Measurements from ENCODE around the gene FTO. TPM values are rescaled to one million over a fixed set of nuclear protein-coding genes. Genes with fewer than 3 reads are reported as not detected.

The FTO gene
- total and polyA plus RNA-seq, 12 donors = 17.8 to 310 (median 156) TPM

DNA sequence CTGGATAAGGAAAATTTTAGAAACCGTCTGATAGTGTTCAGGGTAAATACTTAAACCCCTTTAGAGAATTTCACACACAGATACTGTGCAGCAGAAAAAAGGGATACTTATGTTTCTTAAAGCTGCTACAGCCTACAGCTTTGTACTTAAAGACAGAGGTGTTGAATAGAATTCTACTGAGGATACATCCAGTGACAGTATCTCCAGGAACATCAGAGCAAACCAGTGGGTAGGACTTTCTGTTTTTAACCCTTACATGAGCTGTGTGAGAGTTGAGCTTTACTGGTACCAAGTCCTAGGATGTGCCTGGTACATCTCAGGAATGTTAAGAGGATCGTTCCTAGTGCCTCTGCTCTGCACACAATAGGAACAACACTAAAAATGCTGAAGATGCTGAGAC, 191.5 kb downstream of the FTO start:
- Histone ChIP-seq H3K4me3 (no peak overlapping the region), H3K9me3 (replicated peaks in 1 of 3) (no peaks in the 10 kb centered on the region), H3K36me3 (replicated peaks in 1 of 2) (no peaks in the 10 kb centered on the region), H3K27ac (no peak overlapping the region), H3K4me1 (replicated peaks in 1 of 2) (peaks cover 8 to 25% of the 10 kb centered on the region in 2 donors), H3K27me3 (no peaks in the 10 kb centered on the region)
- DNase-seq = no peak
- 89 to 96% (median 91%) methylated on average over 2 of the region's 2 CpGs for WGBS, 4 donors
- no peak for TF ChIP-seq POLR2A (IDR thresholded peaks at IDR 0.05)
- intact Hi-C loops (cut with DNase I) = no loop called here

DNA sequence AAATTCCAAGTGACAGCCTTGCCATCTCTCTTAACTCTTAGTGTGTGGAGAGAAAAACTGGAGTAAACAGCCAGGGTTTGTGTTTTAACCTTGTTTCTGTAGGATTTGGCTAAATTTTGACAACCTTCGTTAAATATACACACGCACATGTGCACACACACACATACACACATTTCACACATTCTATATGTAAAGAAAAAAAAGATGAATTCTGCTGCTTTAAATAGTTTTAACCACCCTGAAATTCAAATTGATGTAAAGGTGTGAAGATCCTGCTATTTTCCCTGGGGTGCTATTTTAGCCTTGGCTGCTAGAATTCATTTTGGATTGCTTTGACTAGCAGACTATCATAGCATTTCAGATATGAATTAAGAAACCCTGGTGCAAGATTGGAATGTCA, 191.9 kb downstream of the FTO start:
- no peak for TF ChIP-seq POLR2A (IDR thresholded peaks at IDR 0.05)
- TF ChIP-seq, protein P1, sequence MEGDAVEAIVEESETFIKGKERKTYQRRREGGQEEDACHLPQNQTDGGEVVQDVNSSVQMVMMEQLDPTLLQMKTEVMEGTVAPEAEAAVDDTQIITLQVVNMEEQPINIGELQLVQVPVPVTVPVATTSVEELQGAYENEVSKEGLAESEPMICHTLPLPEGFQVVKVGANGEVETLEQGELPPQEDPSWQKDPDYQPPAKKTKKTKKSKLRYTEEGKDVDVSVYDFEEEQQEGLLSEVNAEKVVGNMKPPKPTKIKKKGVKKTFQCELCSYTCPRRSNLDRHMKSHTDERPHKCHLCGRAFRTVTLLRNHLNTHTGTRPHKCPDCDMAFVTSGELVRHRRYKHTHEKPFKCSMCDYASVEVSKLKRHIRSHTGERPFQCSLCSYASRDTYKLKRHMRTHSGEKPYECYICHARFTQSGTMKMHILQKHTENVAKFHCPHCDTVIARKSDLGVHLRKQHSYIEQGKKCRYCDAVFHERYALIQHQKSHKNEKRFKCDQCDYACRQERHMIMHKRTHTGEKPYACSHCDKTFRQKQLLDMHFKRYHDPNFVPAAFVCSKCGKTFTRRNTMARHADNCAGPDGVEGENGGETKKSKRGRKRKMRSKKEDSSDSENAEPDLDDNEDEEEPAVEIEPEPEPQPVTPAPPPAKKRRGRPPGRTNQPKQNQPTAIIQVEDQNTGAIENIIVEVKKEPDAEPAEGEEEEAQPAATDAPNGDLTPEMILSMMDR (IDR thresholded peaks at IDR 0.05) = no peak
- DNase-seq = no peak
- Histone ChIP-seq H3K4me1 (replicated peaks in 1 of 2) (peaks cover 8 to 25% of the 10 kb centered on the region in 2 donors), H3K36me3 (replicated peaks in 1 of 2) (no peaks in the 10 kb centered on the region), H3K27me3 (no peaks in the 10 kb centered on the region), H3K4me3 (no peak overlapping the region), H3K27ac (no peak overlapping the region), H3K9me3 (replicated peaks in 1 of 3) (no peaks in the 10 kb centered on the region)
- intact Hi-C loops (cut with DNase I) = no loop called here
- WGBS, 4 donors = 99 to 100% (median 100%) methylated on average over 2 of the region's 2 CpGs

DNA sequence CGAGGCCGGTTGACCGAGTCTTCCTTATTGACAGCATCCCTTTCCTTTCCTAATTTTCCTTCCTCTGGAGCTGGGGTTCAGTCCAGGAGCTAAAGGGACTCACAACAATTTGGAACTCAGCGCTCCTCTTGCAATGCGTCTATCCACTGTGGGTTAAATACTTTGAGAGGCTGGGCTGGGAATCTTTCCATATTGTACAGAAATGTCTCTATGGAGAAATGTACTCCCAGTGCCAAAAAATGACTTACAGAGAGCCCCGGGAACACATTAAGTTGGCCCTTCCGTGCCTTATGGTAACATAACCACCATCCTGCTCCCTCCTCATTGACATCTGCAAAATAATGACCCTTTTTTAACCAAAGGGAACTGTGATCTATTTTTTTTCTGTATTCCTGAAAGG, 192.8 kb downstream of the FTO start:
- Histone ChIP-seq H3K4me3 (no peak overlapping the region), H3K36me3 (replicated peaks in 1 of 2) (no peaks in the 10 kb centered on the region), H3K27ac (no peak overlapping the region), H3K4me1 (replicated peaks in 1 of 2) (peaks cover 8 to 25% of the 10 kb centered on the region in 2 donors), H3K9me3 (replicated peaks in 1 of 3) (no peaks in the 10 kb centered on the region), H3K27me3 (no peaks in the 10 kb centered on the region)
- no peak for TF ChIP-seq POLR2A (IDR thresholded peaks at IDR 0.05)
- TF ChIP-seq, protein P1 (IDR thresholded peaks at IDR 0.05) = no peak
- no peak for DNase-seq
- intact Hi-C loops (cut with DNase I) = no loop called here
- 90 to 95% (median 94%) methylated on average over 7 of the region's 7 CpGs for WGBS, 4 donors

DNA sequence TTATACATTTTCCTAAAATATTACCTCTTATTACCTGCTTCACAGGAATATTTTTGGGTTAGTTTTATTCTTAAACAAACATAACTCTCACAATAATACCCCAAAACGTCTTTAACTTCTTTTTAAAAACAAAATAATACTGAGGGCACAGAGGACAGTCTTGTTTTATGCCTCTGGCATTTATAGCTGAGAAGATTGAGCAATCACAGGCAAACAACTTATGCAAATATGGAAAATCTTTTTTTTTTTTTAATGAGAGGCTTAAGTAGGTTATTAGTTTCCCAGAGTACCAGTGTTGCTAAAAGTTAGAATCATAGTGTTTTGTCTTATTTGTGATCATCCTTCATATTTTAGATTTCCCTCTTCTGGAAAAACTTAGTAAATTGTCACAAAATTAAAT, 195.0 kb downstream of the FTO start:
- intact Hi-C loops (cut with DNase I) = no loop called here
- Histone ChIP-seq H3K27me3 (no peaks in the 10 kb centered on the region), H3K9me3 (replicated peaks in 1 of 3) (no peaks in the 10 kb centered on the region), H3K27ac (no peak overlapping the region), H3K36me3 (replicated peaks in 1 of 2) (no peaks in the 10 kb centered on the region), H3K4me1 (replicated peaks in 1 of 2) (peaks cover 3 to 4% of the 10 kb centered on the region in 2 donors), H3K4me3 (no peak overlapping the region)
- 51 to 58% (median 54%) methylated on average over 1 of the region's 1 CpG for WGBS, 4 donors
- no peak for TF ChIP-seq POLR2A (IDR thresholded peaks at IDR 0.05)
- TF ChIP-seq, protein P1 (IDR thresholded peaks at IDR 0.05) = no peak
- no peak for DNase-seq

DNA sequence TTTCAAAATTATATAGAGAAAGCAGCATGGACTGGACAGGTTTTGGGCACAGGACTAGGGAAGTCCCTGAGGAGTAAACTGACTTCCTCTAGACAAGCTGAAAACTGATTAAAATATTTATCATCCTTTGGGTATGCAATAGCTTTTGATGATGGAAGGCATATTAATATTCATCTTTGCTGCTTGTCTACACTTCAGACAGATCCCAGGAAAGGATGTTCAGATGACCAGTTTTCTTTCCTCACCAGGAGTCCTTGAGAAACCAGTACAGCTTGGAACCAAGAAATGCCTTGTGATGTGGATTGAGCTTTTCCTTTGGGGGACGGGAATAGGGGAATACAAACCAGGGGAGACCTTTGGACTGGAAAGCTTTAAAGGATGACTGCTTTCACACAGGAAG, 195.5 kb downstream of the FTO start:
- DNase-seq = no peak
- no peak overlapping the region for H3K4me3 ChIP-seq
- no peak for TF ChIP-seq POLR2A (IDR thresholded peaks at IDR 0.05)
- TF ChIP-seq, protein P1 (IDR thresholded peaks at IDR 0.05) = no peak
- H3K27ac ChIP-seq = no peak overlapping the region
- intact Hi-C loops (cut with DNase I) = no loop called here
- H3K4me1 ChIP-seq (replicated peaks in 1 of 2) = no peaks in the 10 kb centered on the region
- H3K9me3 ChIP-seq (replicated peaks in 1 of 3) = no peaks in the 10 kb centered on the region
- no peaks in the 10 kb centered on the region for H3K36me3 ChIP-seq (replicated peaks in 1 of 2)
- no peaks in the 10 kb centered on the region for H3K27me3 ChIP-seq
- WGBS, 4 donors = 80 to 92% (median 88%) methylated on average over 1 of the region's 1 CpG

All from adrenal gland (tissue), 12 donors.